MM.1S (cell line): ENCODE results near the gene ASIC1.

Experiments
- DNase-seq: peaks from one replicate; pipeline ENCODE4 v3.0.0-alpha.2; 2015
- H2AFZ ChIP-seq: fragments of 300-600 bp; sonication (generic); 2 replicates; pipeline ENCODE4 v1.6.0; 2016; ENCODE audit warnings: antibody characterized with exemption, low read length
- H3F3A ChIP-seq: fragments of 300-600 bp; sonication (generic); 2 replicates; pipeline ENCODE4 v1.6.1; 2016; ENCODE audit warnings: mild to moderate bottlenecking, antibody characterized with exemption, low read length, moderate library complexity, mixed read lengths; ENCODE audit not compliant: insufficient read depth
- H3K27ac ChIP-seq: fragments of 300-600 bp; sonication (generic); 2 replicates; pipeline ENCODE4 v1.5.1; 2016; ENCODE audit warnings: mild to moderate bottlenecking, low read length
- H3K27me3 ChIP-seq: fragments of 300-600 bp; sonication (generic); replicated peaks from 2 replicates; pipeline ENCODE4 v1.6.0; 2016; ENCODE audit warnings: low read length; ENCODE audit not compliant: insufficient read depth
- H3K36me3 ChIP-seq: fragments of 300-600 bp; sonication (generic); replicated peaks from 2 replicates; pipeline ENCODE4 v1.6.1; 2016; ENCODE audit warnings: mild to moderate bottlenecking, low read length, mixed read lengths; ENCODE audit not compliant: insufficient read depth
- H3K4me1 ChIP-seq: fragments of 300-600 bp; sonication (generic); 2 replicates; pipeline ENCODE4 v1.6.1; 2016; ENCODE audit warnings: low read length, mixed read lengths
- H3K4me2 ChIP-seq: fragments of 300-600 bp; sonication (generic); 2 replicates; pipeline ENCODE4 v1.6.0; 2016; ENCODE audit warnings: low read depth, low read length
- H3K4me3 ChIP-seq: fragments of 300-600 bp; sonication (generic); 2 replicates; pipeline ENCODE4 v1.5.1; 2016; ENCODE audit warnings: low read length, mixed read lengths
- H3K79me2 ChIP-seq: fragments of 300-600 bp; sonication (generic); 2 replicates; pipeline ENCODE4 v1.6.1; 2016; ENCODE audit warnings: mixed run types, low read length, mixed read lengths
- H3K9ac ChIP-seq: fragments of 300-600 bp; sonication (generic); 2 replicates; pipeline ENCODE4 v1.6.1; 2016; ENCODE audit warnings: low read length, mixed read lengths
- H3K9me2 ChIP-seq: fragments of 300-600 bp; sonication (generic); replicated peaks from 2 replicates; pipeline ENCODE4 v1.6.1; 2016; ENCODE audit warnings: mild to moderate bottlenecking, low read length, mixed read lengths; ENCODE audit not compliant: insufficient read depth
- H3K9me3 ChIP-seq: fragments of 300-600 bp; sonication (generic); replicated peaks from 2 replicates; pipeline ENCODE4 v1.6.1; 2016; ENCODE audit warnings: mild to moderate bottlenecking, low read length, mixed read lengths; ENCODE audit not compliant: insufficient read depth
- H4K20me1 ChIP-seq: fragments of 300-600 bp; sonication (generic); 2 replicates; pipeline ENCODE4 v1.6.1; 2016; ENCODE audit warnings: mild to moderate bottlenecking, low read length, moderate library complexity, mixed read lengths; ENCODE audit not compliant: insufficient read depth
- EZH2 ChIP-seq: fragments of 300-600 bp; sonication (generic); optimal IDR thresholded peaks from 2 replicates; pipeline ENCODE3; 2017; ENCODE audit warnings: low read depth, mild to moderate bottlenecking, antibody characterized with exemption, low read length, mixed read lengths
- EZH2phosphoT487 ChIP-seq: fragments of 300-600 bp; sonication (generic); IDR thresholded peaks from 2 replicates; pipeline ENCODE4 v1.6.1; 2018; ENCODE audit warnings: antibody characterized with exemption, low read length
- TF ChIP-seq, protein P1 (sequence below): fragments of 300-600 bp; sonication (generic); IDR thresholded peaks from 2 replicates; pipeline ENCODE4 v1.5.1; 2016; ENCODE audit warnings: antibody characterized with exemption, low read length, mixed read lengths

Gene ASIC1

DNA sequence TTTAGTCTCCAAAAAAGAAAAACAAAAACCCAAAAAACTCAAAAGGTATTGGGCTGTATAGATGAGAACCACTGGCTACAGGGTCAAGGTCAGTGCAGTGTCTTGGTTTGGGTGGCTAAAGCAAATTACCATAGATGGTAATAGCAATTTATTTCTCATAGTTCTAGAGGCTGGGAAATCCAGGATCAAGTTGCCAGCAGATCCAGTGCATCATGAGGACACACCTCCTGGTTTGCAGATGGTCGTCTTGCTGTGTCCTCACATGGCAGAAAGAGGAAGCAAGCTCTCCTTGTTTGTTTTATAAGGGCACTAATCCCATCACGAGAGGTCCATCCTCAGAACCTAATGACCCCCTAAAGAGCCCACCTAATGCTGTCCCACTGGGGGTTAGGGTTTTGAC, 65.8 kb downstream of the ASIC1 start:
- TF ChIP-seq, protein P1, sequence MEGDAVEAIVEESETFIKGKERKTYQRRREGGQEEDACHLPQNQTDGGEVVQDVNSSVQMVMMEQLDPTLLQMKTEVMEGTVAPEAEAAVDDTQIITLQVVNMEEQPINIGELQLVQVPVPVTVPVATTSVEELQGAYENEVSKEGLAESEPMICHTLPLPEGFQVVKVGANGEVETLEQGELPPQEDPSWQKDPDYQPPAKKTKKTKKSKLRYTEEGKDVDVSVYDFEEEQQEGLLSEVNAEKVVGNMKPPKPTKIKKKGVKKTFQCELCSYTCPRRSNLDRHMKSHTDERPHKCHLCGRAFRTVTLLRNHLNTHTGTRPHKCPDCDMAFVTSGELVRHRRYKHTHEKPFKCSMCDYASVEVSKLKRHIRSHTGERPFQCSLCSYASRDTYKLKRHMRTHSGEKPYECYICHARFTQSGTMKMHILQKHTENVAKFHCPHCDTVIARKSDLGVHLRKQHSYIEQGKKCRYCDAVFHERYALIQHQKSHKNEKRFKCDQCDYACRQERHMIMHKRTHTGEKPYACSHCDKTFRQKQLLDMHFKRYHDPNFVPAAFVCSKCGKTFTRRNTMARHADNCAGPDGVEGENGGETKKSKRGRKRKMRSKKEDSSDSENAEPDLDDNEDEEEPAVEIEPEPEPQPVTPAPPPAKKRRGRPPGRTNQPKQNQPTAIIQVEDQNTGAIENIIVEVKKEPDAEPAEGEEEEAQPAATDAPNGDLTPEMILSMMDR: no peak
- no peak for TF ChIP-seq EZH2phosphoT487
- TF ChIP-seq EZH2: no peak
- no peaks in the 10 kb centered on the region for H3F3A ChIP-seq
- peaks cover 24% of the 10 kb centered on the region for H3K79me2 ChIP-seq
- H3K9me2 ChIP-seq: no peaks in the 10 kb centered on the region
- no peak overlapping the region for H3K27ac ChIP-seq
- H3K4me2 ChIP-seq: no peak overlapping the region
- H3K27me3 ChIP-seq: no peaks in the 10 kb centered on the region
- H3K4me3 ChIP-seq: no peak overlapping the region
- no peaks in the 10 kb centered on the region for H4K20me1 ChIP-seq
- H2AFZ ChIP-seq: no peak overlapping the region
- H3K9me3 ChIP-seq: no peaks in the 10 kb centered on the region
- DNase-seq: no peak
- H3K4me1 ChIP-seq: 0 out of 2 replicates have a peak, but pooled peaks cover 4% of the 10 kb centered on the region
- no peaks in the 10 kb centered on the region for H3K36me3 ChIP-seq
- H3K9ac ChIP-seq: no peak overlapping the region

DNA sequence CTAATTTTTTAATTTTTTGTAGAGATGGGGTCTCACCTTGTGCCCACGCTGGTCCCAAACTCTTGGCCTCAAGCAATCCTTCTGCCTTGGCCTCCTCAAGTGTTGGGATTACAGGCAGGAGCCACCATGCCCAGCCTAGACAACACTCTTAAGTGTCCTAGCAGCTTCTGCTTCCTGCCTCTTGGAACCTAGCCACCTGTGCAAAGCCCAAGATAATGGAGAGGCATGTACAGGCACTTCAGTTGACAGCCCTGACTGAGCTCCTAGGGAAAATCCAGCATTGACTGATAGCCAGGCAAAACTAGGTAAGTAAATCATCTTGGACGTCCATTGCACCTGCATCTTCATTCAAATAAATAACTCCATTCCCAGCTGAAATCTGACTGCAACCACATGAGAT, 70.2 kb downstream of the ASIC1 start:
- Histone ChIP-seq H3K27ac (no peak overlapping the region), H2AFZ (no peak overlapping the region), H3K9me2 (no peaks in the 10 kb centered on the region), H3F3A (no peaks in the 10 kb centered on the region), H3K4me2 (no peak overlapping the region), H3K9ac (no peak overlapping the region), H3K9me3 (no peaks in the 10 kb centered on the region), H3K27me3 (no peaks in the 10 kb centered on the region), H3K4me1 (0 out of 2 replicates have a peak, but pooled peaks cover 4% of the 10 kb centered on the region), H3K36me3 (no peaks in the 10 kb centered on the region; the same call in 1 of the 2 replicates), H3K4me3 (no peak overlapping the region), H4K20me1 (no peaks in the 10 kb centered on the region), H3K79me2 (peaks cover 2% of the 10 kb centered on the region; the same call in 1 of the 2 replicates)
- DNase-seq: no peak
- TF ChIP-seq, protein P1: no peak
- TF ChIP-seq EZH2: no peak
- no peak for TF ChIP-seq EZH2phosphoT487

DNA sequence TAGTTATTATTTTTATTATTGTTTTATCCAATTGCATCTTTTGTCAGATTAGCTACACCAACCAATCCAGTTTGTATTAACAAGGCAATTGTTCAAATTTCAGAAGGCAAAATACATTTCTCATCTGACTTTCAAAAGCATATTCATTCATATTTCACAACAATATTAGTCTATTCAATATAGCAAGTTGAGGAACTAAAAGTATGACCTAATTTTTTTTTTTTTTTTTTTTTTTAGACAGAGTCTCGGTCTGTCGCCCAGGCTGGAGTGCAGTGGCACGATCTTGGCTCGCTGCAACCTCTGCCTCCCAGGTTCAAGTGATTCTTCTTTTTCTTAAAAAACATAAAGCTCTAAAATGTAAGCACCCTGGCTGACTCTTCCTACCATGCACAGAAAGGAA, 71.9 kb downstream of the ASIC1 start:
- H3K36me3 ChIP-seq: no peaks in the 10 kb centered on the region; the same call in 1 of the 2 replicates
- no peak overlapping the region for H3K4me2 ChIP-seq
- H3K9me3 ChIP-seq: no peaks in the 10 kb centered on the region
- H3K4me3 ChIP-seq: no peak overlapping the region
- no peaks in the 10 kb centered on the region for H3K79me2 ChIP-seq
- no peak for DNase-seq
- H3K4me1 ChIP-seq: 0 out of 2 replicates have a peak, but pooled peaks cover 4% of the 10 kb centered on the region
- no peak overlapping the region for H3K9ac ChIP-seq
- no peaks in the 10 kb centered on the region for H3K27me3 ChIP-seq
- no peak overlapping the region for H2AFZ ChIP-seq
- H3K9me2 ChIP-seq: no peaks in the 10 kb centered on the region
- no peak overlapping the region for H3K27ac ChIP-seq
- no peaks in the 10 kb centered on the region for H3F3A ChIP-seq
- TF ChIP-seq, protein P1: no peak
- TF ChIP-seq EZH2: no peak
- no peak for TF ChIP-seq EZH2phosphoT487
- H4K20me1 ChIP-seq: no peaks in the 10 kb centered on the region
